K562 (cell line): Measurements from ENCODE around the gene CCDC15.

ENCODE experiments used
- CHD2 ChIP-seq: IDR thresholded peaks from 2 replicates; pipeline ENCODE4 v1.6.1; 2011; ENCODE audit warnings: low read depth, low read length
- EP300 ChIP-seq: IDR thresholded peaks from 2 replicates; pipeline ENCODE4 v1.6.1; 2012; ENCODE audit warnings: low read length, improper control_type of control experiment
- ETV5 ChIP-seq: sonication (generic); formaldehyde crosslinking; IDR thresholded peaks from 2 replicates; pipeline ENCODE4 v1.4.0; 2020; ENCODE audit warnings: low read depth, mild to moderate bottlenecking, missing genetic modification reagents
- EZH2 ChIP-seq: IDR thresholded peaks from 2 replicates; pipeline ENCODE4 v1.6.1; 2012; ENCODE audit warnings: low read depth, mild to moderate bottlenecking, inconsistent platforms, low read length, borderline replicate concordance
- MAX ChIP-seq: sonication (generic); formaldehyde crosslinking; IDR thresholded peaks from 2 replicates; pipeline ENCODE4 v1.9.0; 2022; ENCODE audit warnings: mild to moderate bottlenecking, missing genetic modification reagents
- MTA1 ChIP-seq: fragments of 450-650 bp; IDR thresholded peaks from 2 replicates; pipeline ENCODE4 v1.6.1; 2017; ENCODE audit warnings: borderline replicate concordance
- MYNN ChIP-seq, 2 experiments: sonication (generic); formaldehyde crosslinking in 1 of 2; IDR thresholded peaks; 2 replicates each; pipeline versions ENCODE4 v1.5.0 to v1.6.1; 2016 to 2020; ENCODE audit warnings: antibody characterized with exemption in 1 of 2, missing genetic modification reagents in 1 of 2
- POLR2A ChIP-seq: fragments of 450-650 bp; conservative IDR thresholded peaks from 2 replicates; pipeline ENCODE4 v1.6.1; 2016
- PREB ChIP-seq: sonication (generic); formaldehyde crosslinking; IDR thresholded peaks from 2 replicates; pipeline ENCODE4 v1.8.1; 2023; ENCODE audit warnings: mild to moderate bottlenecking, missing genetic modification reagents
- SMAD3 ChIP-seq: fragments of 450-650 bp; formaldehyde crosslinking; conservative IDR thresholded peaks from 2 replicates; pipeline ENCODE4 v1.4.0; 2020; ENCODE audit warnings: mild to moderate bottlenecking
- TAF1 ChIP-seq: IDR thresholded peaks from 2 replicates; pipeline ENCODE4 v1.6.1; 2011; ENCODE audit warnings: mild to moderate bottlenecking, low read length, moderate library complexity; ENCODE audit not compliant: insufficient read depth, control insufficient read depth, severe bottlenecking; ENCODE audit errors: extremely low read depth
- ZNF133 ChIP-seq: fragments of 250-450 bp; sonication (Bioruptor Pico); IDR thresholded peaks from 2 replicates; pipeline ENCODE4 v1.4.0; 2020; ENCODE audit warnings: mild to moderate bottlenecking
- ZNF398 ChIP-seq: fragments of 250-450 bp; sonication (Bioruptor Pico); IDR thresholded peaks from 2 replicates; pipeline ENCODE4 v1.8.0; 2021; ENCODE audit warnings: moderate library complexity, mild to moderate bottlenecking, inconsistent platforms

GRCh38 chr11:125072961-125073590, 119.1 kb downstream of the CCDC15 start:
- TF ChIP-seq ZNF133 (CRISPR knock-in tag) (no peak), EZH2 (no peak), ZNF398 (no peak), ETV5 (CRISPR knock-in tag) (no peak), MYNN (IDR thresholded peaks at IDR 0.05) (no peak), MYNN (CRISPR knock-in tag; IDR thresholded peaks at IDR 0.05) (no peak), MAX (no peak), POLR2A (no peak), MTA1 (no peak), CHD2 (no peak), PREB (no peak), EP300 (no peak), SMAD3 (CRISPR knock-in tag) (no peak), TAF1 (no peak)
